Panc1 (cell line): Measurements from ENCODE around the gene CDX1.

ENCODE experiments used
- CTCF ChIP-seq: fragments of 450-650 bp; IDR thresholded peaks from 2 replicates; pipeline ENCODE4 v1.5.1; 2017; ENCODE audit warnings: mild to moderate bottlenecking
- POLR2AphosphoS5 ChIP-seq: IDR thresholded peaks from 2 replicates; pipeline ENCODE4 v1.6.1; 2012; ENCODE audit warnings: mild to moderate bottlenecking, low read depth, low read length, moderate library complexity
- REST ChIP-seq, 2 experiments: IDR thresholded peaks; 2 replicates each; pipeline ENCODE4 v1.6.1; 2011 to 2012; ENCODE audit warnings: low read depth in 2 of 2, control low read depth in 1 of 2, low read length in 1 of 2, mild to moderate bottlenecking in 1 of 2, moderate library complexity in 1 of 2; ENCODE audit not compliant: insufficient read depth in 1 of 2
- SIN3A ChIP-seq: IDR thresholded peaks from 2 replicates; pipeline ENCODE4 v1.6.1; 2012; ENCODE audit warnings: low read depth, mild to moderate bottlenecking, low read length, moderate library complexity, borderline replicate concordance; ENCODE audit not compliant: insufficient read depth
- TCF7L2 ChIP-seq: IDR thresholded peaks from 2 replicates; pipeline ENCODE4 v1.6.1; 2011; ENCODE audit warnings: mild to moderate bottlenecking, low read depth, low read length, inconsistent platforms

GRCh38 chr5:150158170-150158949, 8.2 kb upstream of the CDX1 start:
- TF ChIP-seq CTCF, result no peak
- TF ChIP-seq POLR2AphosphoS5, result no peak
- TF ChIP-seq TCF7L2, result no peak
- TF ChIP-seq REST (IDR thresholded peaks at IDR 0.05; ENCODE audit: insufficient read depth in 1 of 2, low read depth in 2 of 2, low read length in 1 of 2), result no peak
- no peak for TF ChIP-seq SIN3A
